Stimulated activated CD8-positive, alpha-beta memory T cell treated with anti-CD3 and anti-CD28 coated beads, Interleukin-15, amount 100 ng/mL, for 48 hours (primary cell): Measurements from ENCODE around the gene ELOB.

Experiments used
- DNase-seq, 2 donors: peaks; one replicate each; pipeline ENCODE4 v3.0.0-alpha.2; 2020; ENCODE audit warnings: low read depth in 2 of 2

Gene ELOB

DNA sequence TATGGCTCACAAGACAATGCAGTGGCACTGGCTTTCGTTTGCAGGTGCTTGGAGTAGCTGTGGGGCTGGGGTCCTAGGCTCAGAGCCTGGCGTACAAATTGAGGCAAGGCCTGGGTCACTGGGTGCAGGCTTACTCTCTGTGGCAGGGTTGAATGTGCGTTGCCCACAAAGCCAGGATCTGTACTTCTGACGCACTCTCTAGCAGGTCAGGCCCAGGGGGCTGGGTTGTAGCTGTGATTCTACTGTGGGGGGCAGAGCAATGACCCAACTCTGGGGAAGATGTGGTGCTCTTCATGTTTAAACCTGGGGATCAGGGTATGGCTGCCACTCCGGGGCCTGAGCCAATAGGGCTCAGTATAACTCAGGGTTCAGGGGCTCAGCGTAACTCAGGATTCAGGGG is 33.6 kb upstream of the ELOB start:
- no peak for DNase-seq

DNA sequence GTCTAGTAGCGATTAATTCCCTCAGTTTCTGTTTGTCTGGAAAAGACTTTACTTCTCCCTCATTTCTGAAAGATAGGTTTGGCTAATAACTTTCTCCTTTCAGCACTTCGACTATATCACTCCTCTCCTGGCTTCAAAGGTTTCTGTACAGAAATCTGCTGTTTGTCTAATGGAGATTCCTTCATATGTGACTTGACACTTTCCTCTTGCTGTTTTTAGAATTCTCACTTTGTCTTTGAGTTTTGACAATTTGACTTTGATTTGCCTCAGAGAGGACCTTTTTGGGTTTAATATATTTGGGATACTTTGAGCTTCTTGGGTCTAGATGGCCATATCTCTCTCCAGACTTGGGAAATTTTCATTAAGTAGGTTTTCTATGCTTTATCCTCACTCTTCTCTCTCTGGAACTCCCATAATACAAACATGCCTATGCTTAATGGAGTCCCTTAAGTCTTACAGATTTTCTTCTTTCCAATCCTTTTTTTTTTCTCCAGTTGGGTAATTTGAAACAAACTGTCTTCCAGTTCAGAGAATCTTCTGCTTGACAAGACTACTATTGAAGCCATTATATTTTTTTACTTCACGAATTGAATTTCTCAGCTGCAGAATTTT is 32.2 kb upstream of the ELOB start:
- no peak for DNase-seq

DNA sequence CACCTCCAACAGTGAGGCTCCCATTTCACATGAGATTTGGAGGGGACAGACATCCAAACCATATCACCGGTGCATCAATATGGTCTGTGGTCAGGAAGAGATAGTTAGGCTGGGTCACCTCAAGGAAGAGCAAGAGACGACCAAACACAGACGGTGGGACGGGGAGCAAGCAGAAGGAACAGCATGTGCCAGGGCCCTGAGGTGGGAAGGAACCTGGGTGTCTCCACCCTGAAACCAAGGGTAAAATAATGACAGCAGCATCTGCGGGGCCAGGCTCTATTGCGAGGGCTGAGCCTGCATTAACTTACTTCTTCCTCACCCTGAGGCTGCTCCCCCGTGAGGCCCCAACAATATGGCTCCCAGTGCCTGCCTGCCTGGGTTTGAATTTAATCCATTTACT is 31.1 kb upstream of the ELOB start:
- DNase-seq, result no peak

DNA sequence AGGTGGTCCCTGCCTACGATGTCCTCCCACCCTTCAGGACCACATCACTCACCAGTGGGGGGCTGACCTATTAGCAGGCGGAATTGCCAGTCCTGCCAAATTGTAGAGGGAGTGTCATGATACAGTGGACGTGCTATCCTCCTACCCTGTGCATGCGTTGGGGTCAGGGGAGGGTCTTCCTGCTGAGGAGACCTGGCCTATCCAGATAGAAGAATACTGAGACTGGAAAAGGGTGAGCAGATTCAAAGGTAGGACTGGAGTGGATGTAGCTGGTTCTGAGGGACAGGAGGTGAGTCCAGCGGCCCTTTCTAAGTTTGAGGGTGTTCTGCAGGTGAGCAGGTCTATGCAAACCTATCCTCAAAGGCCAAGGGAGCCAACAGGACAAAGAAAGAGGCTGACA is 29.2 kb upstream of the ELOB start:
- DNase-seq, result no peak

DNA sequence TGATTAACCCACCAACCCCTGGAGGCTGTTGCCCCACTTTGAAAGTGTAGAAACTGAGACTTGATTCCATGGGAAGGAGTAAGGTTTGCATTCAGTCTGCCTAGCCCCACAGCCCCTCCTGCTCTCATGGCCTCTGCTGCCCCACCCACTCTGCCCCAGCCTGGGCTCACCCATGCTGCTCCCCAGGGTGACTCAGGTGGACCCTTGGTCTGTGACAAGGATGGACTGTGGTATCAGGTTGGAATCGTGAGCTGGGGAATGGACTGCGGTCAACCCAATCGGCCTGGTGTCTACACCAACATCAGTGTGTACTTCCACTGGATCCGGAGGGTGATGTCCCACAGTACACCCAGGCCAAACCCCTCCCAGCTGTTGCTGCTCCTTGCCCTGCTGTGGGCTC is 27.6 kb upstream of the ELOB start:
- no peak for DNase-seq

DNA sequence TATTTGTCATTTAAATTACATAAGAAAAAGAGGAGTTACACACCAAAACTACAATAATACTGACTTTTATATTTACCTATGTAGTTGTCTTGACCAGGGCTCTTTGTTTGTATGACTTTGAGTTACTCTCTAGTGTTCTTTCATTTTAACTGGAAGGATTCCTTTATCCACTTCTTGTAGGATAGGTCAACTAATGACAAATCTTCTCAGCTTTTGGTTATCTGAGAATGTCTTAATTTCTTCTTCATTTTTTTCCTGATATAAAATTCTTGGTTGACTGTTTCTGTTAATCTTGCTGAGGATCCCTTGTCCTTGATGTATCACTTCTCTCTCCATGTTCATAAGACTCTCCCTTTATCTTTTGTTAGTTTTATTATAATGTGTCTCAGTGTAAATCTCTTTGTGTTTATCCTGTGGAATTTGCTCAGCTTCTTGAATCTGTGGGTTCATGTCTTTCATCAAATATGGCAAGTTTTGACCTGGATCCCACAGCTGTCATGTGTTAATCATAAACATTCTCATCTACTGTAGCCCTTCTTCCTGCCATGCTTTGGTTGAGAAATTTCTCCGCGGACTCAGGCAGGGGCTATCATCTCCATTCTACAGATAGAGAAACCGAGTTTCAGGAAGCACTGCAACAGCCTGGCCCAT is 26.6 kb upstream of the ELOB start:
- no peak for DNase-seq

DNA sequence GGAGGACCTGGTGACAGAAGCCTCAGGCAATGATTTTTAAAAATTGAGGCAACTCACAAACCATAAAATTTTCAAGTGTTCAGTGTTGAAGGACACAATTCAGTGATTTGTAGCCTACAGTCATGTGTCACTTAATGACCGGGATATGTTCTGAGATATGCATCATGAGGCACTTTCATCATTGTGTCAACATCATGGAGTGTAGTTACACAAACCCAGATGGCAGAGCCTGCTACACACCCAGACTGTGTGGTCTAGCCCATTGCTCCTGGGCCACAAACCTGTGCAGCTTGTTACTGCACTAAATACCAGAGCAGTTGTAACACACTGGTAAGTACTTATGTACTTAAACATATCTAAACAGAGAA is 22.8 kb upstream of the ELOB start:
- no peak for DNase-seq

DNA sequence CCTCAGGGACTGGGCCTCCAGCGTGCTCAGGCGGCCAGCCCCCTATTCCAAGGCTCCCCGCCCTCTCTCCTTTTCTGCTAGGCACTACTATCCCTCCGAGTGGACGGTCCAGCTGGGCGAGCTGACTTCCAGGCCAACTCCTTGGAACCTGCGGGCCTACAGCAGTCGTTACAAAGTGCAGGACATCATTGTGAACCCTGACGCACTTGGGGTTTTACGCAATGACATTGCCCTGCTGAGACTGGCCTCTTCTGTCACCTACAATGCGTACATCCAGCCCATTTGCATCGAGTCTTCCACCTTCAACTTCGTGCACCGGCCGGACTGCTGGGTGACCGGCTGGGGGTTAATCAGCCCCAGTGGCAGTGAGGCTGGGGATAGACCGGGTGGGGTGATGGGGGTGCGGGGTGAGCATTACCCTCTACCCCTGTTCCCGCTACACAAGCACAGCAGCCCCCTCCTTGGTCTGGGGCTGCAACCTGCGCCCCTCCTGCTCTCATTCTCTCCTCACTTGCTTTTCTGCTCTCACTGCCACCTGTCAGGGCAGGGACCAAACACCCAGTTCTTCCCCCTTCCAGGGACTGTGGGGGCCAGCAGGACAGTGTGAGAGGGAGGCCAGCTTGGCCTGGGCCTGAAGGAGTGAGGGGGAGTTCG is 22.3 kb upstream of the ELOB start:
- DNase-seq, result no peak

DNA sequence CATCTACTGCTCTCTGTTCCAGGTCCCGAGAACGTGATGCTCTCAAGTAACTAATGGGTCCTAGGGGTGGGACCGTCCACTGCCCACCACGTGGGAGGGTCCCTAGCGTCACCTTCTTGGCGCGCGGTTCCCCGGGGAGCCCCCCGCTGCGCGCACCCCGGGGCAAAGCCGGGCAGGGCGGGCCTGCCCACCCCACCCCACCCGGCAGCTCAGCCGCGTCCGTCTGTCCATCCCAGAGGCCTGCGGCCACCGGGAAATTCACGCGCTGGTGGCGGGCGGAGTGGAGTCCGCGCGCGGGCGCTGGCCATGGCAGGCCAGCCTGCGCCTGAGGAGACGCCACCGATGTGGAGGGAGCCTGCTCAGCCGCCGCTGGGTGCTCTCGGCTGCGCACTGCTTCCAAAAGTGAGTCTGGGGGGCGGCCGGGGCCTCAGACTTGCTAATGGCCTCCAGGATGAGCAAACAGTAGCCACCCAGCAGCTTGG is 21.7 kb upstream of the ELOB start:
- no peak for DNase-seq

DNA sequence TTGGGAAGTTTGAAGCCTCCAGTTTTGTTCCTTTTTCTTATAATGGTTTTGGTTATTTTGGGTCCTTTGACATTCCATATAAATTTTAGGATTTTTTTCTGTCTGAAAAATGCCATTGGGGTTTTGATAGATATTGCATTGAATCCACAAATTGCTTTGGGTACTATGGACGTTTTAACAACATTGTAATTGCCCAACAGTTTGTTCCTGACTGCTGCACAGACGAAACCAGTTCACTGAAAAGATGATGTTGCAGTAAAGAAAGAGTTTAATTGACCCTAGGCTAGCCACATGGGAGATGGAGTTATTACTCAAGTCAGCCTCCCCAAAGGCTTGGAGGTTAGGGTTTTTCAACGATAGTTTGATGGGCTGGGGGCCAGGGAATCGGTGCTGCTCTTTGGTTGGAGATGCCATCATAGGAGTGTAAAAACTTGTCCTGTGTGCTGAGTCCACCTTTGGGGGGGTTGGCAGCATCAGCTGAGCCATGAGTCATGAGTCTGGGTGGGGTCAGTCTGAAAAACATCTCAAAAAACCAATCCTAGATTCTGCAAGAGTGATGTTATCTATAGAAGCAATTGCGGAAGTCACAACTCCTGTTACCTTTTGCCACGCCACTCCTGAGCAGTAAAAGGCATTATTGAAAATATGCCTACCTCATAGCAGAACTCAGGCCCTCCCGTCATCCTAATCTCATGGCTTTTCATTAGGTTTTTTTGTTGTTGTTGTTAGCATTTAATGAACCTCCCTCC is 18.5 kb upstream of the ELOB start:
- no peak for DNase-seq

DNA sequence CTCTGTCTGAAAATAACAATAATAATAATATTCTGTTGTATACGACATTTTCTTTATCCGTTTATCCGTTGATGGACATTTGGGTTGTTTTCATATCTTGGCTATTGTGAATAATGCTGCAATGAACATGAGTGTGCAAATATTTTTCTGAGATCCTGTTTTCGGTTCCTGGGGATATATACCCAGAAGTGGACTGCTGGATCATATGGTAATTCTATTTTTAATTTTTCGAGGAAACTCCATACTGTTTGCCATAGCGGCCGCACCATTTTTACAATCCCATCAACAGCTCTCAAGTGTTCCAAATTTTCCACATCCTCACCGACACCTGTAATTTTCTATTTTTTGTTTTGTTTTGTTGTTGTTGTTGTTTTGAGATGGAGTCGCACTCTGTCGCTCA is 15.9 kb upstream of the ELOB start:
- no peak for DNase-seq

DNA sequence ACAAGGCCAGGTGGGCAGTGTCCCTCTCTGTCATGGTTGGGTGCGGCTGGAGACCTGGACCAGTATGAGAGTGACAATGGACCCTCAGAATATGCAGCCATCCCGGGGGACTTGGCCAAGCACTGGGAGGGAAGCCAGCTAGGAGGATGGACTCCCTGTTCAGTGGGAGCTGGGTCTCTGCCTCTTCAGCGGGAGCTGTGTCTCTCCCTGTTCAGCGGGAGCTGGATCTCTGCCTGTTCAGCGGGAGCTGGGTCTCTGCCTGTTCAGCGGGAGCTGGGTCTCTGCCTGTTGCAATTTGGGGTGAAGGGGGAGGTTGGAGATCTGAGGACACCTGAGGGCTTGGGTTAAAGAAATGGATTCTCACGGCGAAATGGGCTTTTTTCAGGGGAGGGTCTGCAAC is 14.1 kb upstream of the ELOB start:
- DNase-seq, result no peak

DNA sequence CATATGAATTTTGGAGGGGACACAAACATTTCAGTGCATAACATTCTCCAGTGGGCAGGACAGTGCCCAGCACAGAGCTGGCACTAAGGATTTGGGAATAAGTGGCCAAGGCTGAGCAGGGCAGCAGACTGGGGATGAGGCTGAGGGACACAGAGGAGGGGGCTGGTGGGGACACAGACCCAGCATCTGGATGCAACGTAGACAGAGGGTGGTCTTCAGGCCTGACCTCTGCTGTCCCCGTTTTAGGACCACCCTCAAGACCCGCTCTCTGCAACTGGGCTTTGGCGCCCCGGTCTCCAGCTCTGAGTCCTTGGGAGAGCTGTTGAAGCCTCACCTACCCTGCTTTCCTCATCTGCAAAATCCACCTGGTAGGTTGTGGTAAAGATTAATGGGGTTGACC is 13.6 kb upstream of the ELOB start:
- DNase-seq, result no peak

DNA sequence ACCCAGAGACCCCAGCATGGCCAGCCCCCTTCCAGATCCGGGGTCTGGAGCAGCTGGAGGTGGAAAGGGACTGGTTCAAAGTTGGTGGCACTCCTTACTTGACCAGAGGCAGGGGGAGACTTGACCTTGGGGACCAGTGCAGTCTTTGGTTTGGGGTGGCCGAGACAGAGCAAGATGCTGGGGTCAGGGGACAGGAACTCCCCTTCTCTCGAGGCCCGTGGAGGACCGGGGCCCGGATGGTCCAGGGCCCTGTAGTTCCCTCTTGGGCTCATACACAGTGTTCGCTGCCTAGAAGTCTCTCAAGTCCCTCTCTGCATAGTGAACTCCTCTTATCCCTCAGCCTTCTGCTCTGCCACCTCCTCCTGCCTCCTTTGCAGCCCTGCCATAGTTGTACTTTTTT is 10.9 kb upstream of the ELOB start:
- DNase-seq, result no peak

DNA sequence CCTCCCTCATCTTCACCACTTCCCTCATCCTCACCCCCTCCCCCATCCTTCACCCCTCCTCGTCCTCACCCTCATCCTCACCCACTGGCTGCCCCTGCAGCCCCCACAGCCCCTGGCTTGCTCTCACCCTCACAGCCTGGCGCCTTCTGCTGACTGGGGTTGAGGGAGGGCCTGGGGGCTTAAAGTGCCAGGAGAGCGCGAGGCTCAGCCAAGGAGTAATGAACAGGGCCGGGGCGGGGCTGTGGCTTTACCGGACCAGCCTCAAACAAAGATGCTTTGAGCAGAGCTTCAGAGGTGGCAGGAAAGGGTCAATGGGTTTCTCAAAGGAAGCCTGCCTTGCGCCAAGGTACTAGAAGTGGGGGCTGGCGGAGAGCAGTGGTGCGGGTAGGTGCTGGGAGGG is 10.3 kb upstream of the ELOB start, which contains the start of gene PRSS33:
Gene PRSS33, minus strand, starts transcription at position 155 of the 400 bp plus-strand sequence. CDS start 1,013 bp downstream, outside the sequence.
- no peak for DNase-seq

DNA sequence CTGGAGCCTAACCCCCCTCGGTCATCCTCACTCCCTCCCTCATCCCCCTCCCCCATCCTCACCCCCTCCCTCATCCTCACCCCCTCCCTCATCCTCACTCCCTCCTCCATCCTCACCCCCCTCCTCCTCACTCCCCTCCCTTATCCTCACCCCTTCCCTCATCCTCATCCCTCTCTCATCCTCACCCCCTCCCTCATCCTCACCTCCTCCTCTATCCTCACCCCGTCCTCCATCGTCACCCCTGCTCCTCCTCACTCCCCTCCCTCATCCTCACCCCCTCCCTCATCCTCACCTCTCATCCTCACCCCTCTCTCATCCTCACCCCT is 9.7 kb upstream of the ELOB start:
- DNase-seq, result no peak

DNA sequence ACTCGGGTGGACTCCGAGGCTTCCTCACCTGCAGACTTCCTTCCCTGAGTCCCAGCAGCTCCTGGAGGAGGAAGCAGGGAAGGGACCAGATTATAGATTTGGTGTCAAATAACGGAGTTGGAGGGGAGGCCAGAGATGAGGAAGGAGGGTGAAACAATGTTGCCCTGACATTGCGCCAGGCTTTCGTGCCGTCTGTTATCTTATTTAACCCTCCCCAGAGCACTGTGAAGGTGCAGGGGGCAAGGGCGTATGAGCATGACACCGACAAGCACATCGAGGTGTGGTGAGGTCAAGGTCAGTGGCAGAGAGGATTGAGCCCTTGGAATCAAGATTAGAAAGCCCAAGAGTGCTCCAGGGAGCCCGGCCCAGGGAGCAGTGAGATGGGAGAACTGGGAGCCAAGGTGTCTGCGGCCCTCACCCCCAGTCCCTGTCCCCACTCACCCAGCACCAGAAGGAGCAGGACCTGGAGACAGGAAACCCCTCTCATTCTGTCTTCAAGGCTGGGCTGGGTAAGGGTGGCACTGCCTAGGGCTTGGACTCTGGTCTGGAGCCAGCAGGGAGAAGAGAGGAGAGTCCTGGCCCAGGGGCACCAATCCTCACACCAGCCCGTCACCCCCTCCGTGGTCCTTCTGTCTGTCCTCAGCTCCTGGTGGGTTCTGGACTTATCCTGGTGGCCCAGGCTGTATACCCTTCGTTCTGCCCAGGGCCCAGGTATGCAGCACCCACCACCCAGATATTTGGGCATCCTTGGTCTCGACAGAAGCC is 9.2 kb upstream of the ELOB start:
- no peak for DNase-seq

DNA sequence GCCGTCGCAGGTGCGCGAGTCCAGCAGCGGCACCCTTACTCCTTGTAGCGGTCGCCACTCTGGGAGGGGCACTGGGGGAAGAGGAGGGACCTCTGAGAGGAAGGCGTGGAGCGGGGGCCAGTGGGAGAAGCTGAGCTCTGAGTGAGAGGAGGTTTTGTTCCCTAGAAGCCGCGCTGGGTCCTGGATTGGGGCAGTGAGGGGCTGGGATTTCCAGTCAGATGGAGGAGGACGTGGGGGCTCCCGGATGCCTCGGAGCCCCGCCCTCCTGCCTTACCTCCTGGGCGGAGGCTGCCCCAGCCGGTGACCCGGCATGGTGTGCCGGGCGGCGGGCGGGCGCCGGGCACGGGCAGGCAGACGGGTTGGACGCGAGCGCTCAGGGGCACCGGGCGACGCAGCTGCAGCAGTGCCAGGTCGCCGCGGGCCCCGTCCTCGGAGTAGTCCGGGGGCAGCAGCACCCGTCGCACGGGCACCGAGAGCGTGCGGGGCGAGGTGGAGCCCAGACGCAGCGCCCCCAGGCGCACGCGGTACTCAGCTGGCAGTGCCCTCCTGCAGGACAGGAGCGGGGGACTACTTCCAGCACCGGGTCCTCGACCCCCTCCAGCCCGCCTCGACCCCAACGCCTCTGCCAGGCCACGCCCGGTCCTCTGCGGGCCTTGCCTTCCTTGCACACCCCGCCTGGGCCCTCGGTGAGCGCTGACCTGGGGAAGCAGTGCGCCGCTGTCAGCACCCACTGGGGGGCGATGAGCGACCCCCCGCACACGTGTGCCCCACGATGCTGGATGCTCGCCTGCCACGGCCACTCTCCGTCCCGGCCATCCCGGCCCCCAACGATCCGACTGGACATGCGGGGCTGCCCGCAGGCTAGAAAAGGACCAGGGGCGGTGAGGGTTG is 8.3 kb upstream of the ELOB start:
- DNase-seq, result peak; percentile 26 to 27

DNA sequence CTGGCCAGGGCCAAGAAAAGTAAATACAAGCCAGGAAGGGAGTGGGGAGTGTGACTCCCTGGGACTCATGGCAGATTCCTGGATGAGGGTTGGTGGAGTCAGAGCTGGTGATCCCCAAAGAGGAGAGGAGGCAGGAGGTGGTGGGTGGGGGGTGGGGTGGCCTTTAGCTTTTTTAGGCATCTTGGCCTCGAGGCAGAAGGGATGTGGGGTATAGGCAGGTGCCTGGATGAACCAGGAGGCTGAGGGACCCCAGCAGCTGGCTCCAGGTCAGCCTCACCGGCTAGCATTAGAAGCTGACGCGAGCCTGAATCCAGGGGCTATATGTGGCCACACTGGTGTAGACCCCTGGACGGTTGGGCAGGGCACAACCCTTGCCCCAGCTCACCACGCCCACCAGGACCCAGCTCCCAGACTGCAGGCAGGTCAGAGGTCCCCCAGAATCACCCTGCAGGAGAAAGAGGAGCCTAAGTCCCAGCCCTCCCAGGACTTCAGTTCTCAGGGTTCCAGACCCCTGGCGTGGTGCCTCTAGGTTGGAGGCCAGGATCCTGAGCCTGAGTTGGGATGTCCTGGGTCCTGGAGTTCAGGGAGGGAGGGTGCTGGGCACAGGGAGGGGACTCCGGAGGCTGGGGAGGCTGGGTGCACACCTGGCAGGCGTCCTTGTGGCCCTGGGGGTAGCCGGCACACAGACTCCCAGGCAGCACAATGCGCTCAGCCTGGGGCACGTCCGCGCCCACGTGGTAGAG is 7.4 kb upstream of the ELOB start:
- no peak for DNase-seq
